Activated CD4-positive, alpha-beta T cell treated with anti-CD3 and anti-CD28 coated beads, Interleukin-2, amount 50 U/mL, for 24 hours (primary cell): Measurements from ENCODE around the gene FGGY.
"Not testable (repeated sequence)": the region's sequence is repeated elsewhere in the genome, so short reads cannot be mapped to it uniquely, and the experiment has no call there.

Experiments used
- DNase-seq, 2 donors: peaks; one replicate each; pipeline ENCODE4 v3.0.0-alpha.2; 2020; ENCODE audit warnings: low read depth in 1 of 2, low spot score in 1 of 2

FGGY gene

GRCh38 chr1:59350521-59350920, 53.6 kb downstream of the FGGY start:
- no peak for DNase-seq

- DNase-seq, result no peak
These were observed 55.2 kb downstream of the FGGY start for GRCh38 chr1:59352065-59352464.

- DNase-seq, result no peak
These were observed 56.6 kb downstream of the FGGY start for GRCh38 chr1:59353453-59353852.

- DNase-seq, result not testable (repeated sequence)
These were observed 57.3 kb downstream of the FGGY start for GRCh38 chr1:59354239-59354638.

- DNase-seq, result no peak
These were observed 57.9 kb downstream of the FGGY start for GRCh38 chr1:59354709-59355337.

- DNase-seq, result no peak
These were observed 58.5 kb downstream of the FGGY start for GRCh38 chr1:59355361-59355760.

- no peak for DNase-seq
These were observed 59.7 kb downstream of the FGGY start for GRCh38 chr1:59356627-59357026.

GRCh38 chr1:59357645-59358320, 60.9 kb downstream of the FGGY start:
- DNase-seq, result no peak

- DNase-seq, result no peak
These were observed 62.4 kb downstream of the FGGY start for GRCh38 chr1:59359325-59359724.

- DNase-seq, result no peak
These were observed 63.3 kb downstream of the FGGY start for GRCh38 chr1:59360170-59360569.

- no peak for DNase-seq
These were observed 63.8 kb downstream of the FGGY start for GRCh38 chr1:59360729-59361128.

GRCh38 chr1:59361766-59362165, 64.9 kb downstream of the FGGY start:
- DNase-seq, result no peak

GRCh38 chr1:59364037-59364436, 67.1 kb downstream of the FGGY start:
- DNase-seq, result no peak

- DNase-seq, result no peak
These were observed 69.5 kb downstream of the FGGY start for GRCh38 chr1:59366346-59366745.

GRCh38 chr1:59367301-59368007, 70.6 kb downstream of the FGGY start:
- DNase-seq, result no peak

- no peak for DNase-seq
These were observed 71.2 kb downstream of the FGGY start for GRCh38 chr1:59368008-59368670.

GRCh38 chr1:59375321-59376220, 78.7 kb downstream of the FGGY start:
- DNase-seq, result no peak

GRCh38 chr1:59377350-59377904, 80.5 kb downstream of the FGGY start:
- no peak for DNase-seq

- no peak for DNase-seq
These were observed 81.9 kb downstream of the FGGY start for GRCh38 chr1:59378621-59379370.

- no peak for DNase-seq
These were observed 82.5 kb downstream of the FGGY start for GRCh38 chr1:59379371-59379728.
